ENCODE results near the gene SART3. TPM values are rescaled to one million over a fixed set of nuclear protein-coding genes. Genes with fewer than 3 reads are reported as not detected.

The SART3 gene
- total RNA-seq, 4 donors from 2014 or later = 37.0 to 68.7 (median 48.2) TPM

DNA sequence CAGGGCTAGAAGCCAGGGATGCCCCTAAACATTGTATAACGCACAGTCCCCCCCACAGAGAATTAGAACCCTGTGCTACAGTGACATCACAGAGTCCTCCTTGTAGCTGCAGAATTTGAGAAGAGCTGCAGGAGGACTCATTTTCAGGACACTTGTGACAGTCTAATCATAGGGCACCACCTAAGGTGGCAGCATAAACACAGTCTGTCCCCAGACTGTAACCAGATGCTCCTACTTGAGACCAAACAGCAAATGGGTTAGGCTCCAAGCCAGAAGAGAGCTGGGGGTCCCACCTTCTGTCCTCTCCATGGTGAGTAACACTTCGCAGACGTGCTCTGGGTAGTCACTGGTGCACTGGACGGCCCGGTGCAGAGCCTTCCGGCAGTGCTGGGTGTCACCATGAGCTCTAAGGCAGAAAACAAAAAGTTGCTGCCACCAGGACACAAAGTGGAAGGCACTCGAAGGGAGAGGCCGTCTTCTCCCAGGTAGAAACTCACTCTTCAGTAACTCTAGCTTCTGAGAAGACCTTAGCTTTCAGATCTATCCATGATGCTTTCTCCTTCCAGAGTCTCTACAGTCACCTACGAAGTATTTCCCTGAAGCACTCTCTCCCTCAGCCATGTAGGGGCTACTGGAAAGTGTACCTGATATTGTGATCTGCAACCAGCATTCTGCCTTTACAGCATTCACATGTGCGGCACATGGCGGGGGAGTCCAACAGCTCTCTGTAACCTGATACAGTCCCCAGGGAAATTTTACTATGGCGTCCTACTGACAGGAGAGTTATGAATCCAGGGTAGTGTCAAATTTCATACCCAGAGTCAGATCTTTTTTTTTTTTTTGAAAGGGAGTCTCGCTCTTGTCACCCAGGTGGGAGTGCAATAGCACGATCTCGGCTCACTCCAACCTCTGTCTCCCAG, 28.8 kb downstream of the SART3 start:
- Histone ChIP-seq H3K9me3 (no peaks in the 10 kb centered on the region), H3K27ac (no peak overlapping the region), H3K27me3 (no peaks in the 10 kb centered on the region), H3K4me3 (no peak overlapping the region), H3K36me3 (peaks cover 36 to 100% (median 65%) of the 10 kb centered on the region in 3 donors), H3K4me1 (no peaks in the 10 kb centered on the region)
- 94 to 96% methylated on average over 13 to 15 of the region's 15 CpGs for WGBS, 2 donors
- no peak for TF ChIP-seq POLR2A (IDR thresholded peaks at IDR 0.05)
- TF ChIP-seq, protein P1, sequence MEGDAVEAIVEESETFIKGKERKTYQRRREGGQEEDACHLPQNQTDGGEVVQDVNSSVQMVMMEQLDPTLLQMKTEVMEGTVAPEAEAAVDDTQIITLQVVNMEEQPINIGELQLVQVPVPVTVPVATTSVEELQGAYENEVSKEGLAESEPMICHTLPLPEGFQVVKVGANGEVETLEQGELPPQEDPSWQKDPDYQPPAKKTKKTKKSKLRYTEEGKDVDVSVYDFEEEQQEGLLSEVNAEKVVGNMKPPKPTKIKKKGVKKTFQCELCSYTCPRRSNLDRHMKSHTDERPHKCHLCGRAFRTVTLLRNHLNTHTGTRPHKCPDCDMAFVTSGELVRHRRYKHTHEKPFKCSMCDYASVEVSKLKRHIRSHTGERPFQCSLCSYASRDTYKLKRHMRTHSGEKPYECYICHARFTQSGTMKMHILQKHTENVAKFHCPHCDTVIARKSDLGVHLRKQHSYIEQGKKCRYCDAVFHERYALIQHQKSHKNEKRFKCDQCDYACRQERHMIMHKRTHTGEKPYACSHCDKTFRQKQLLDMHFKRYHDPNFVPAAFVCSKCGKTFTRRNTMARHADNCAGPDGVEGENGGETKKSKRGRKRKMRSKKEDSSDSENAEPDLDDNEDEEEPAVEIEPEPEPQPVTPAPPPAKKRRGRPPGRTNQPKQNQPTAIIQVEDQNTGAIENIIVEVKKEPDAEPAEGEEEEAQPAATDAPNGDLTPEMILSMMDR (IDR thresholded peaks at IDR 0.05) = no peak
- intact Hi-C loops (cut with DNase I) = no loop called here
- DNase-seq = no peak

DNA sequence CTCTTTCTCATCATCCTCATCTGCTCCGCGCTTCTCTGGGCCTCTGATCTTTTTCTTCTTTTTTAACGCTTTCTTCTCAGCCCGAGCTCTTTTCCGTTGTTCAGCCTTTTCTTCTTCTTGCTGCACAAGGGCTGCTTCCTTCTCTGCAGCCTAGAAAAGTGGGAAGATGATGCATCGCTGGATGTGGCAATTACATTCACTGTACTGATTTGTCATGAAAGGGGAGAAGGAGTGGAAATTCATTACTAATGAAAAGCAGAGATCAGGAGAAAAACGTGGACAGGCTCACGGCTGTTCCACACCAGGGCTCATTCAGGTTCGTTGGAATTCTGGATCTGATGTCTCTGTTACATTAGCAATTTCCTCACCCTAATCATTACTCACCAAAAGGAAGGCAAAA, 30.8 kb downstream of the SART3 start:
- Histone ChIP-seq H3K4me1 (no peaks in the 10 kb centered on the region), H3K27ac (no peak overlapping the region), H3K27me3 (no peaks in the 10 kb centered on the region), H3K9me3 (no peaks in the 10 kb centered on the region), H3K4me3 (no peak overlapping the region), H3K36me3 (peaks cover 37 to 100% (median 60%) of the 10 kb centered on the region in 3 donors)
- TF ChIP-seq, protein P1 (IDR thresholded peaks at IDR 0.05) = no peak
- no peak for TF ChIP-seq POLR2A (IDR thresholded peaks at IDR 0.05)
- 90 to 94% methylated on average over 9 of the region's 9 CpGs for WGBS, 2 donors
- intact Hi-C loops (cut with DNase I) = no loop called here
- DNase-seq = no peak

DNA sequence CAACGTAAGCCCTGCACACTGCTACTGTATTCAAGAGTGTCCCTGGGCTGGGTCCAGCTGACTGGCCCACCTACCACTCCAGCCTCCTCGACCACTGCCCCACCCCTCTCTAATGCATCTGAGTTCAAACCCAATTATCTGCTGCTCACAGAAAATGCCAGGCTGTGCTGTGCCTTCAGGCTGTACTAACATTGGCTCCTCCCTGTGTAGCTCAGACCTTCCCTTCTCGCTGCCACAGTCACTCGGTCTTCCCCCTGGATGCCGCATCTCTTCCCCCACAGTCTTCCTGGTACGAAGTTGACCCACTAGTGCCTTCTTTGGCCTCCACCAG, 33.8 kb downstream of the SART3 start:
- intact Hi-C loops (cut with DNase I) = no loop called here
- Histone ChIP-seq H3K27ac (no peak overlapping the region), H3K4me3 (no peak overlapping the region), H3K4me1 (no peaks in the 10 kb centered on the region), H3K27me3 (no peaks in the 10 kb centered on the region), H3K36me3 (peaks cover 45 to 100% (median 79%) of the 10 kb centered on the region in 3 donors), H3K9me3 (no peaks in the 10 kb centered on the region)
- DNase-seq = no peak
- WGBS, 2 donors = 85 to 92% methylated on average over 6 of the region's 6 CpGs
- no peak for TF ChIP-seq POLR2A (IDR thresholded peaks at IDR 0.05)
- TF ChIP-seq, protein P1 (IDR thresholded peaks at IDR 0.05) = no peak

DNA sequence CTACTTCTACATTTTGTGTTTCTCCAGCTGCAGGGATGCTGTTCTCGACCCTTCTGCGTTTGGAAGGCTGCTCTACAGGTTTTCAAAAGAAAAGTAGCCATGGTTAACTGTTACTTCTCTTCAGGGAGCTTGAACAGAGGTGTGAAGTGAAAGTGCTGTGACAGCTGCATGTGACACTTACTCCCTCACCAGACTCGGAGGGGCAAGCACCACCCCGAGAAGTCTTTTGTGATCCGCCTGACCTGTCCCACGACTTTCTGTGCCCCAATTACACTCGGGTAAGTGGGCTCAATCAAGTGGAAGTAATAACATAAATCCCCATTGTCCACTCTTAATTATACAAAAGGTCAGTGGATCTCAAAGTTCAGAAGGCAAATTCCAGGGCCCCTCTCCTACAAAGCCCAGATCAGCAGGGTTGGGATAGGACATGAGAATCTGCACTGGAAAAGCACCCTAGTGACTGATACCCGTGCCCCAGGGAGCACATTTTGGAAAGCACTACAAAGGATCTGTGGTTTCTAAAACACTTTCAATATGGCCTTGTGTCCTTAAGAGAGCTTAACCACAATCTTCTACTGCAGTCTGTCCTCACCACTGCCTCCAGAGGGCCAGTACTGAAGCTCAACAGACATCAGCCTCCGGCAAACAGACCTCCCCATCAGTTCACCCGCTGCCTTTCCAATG, 34.3 kb downstream of the SART3 start:
- no peak overlapping the region for H3K4me3 ChIP-seq
- H3K9me3 ChIP-seq = no peaks in the 10 kb centered on the region
- no peaks in the 10 kb centered on the region for H3K27me3 ChIP-seq
- DNase-seq = no peak
- WGBS, 2 donors = 71 to 81% methylated on average over 8 to 10 of the region's 10 CpGs
- no peaks in the 10 kb centered on the region for H3K4me1 ChIP-seq
- intact Hi-C loops (cut with DNase I) = no loop called here
- H3K36me3 ChIP-seq = peaks cover 45 to 100% (median 78%) of the 10 kb centered on the region in 3 donors
- no peak overlapping the region for H3K27ac ChIP-seq
- TF ChIP-seq POLR2A (IDR thresholded peaks at IDR 0.05) = no peak
- TF ChIP-seq, protein P1 (IDR thresholded peaks at IDR 0.05) = no peak

DNA sequence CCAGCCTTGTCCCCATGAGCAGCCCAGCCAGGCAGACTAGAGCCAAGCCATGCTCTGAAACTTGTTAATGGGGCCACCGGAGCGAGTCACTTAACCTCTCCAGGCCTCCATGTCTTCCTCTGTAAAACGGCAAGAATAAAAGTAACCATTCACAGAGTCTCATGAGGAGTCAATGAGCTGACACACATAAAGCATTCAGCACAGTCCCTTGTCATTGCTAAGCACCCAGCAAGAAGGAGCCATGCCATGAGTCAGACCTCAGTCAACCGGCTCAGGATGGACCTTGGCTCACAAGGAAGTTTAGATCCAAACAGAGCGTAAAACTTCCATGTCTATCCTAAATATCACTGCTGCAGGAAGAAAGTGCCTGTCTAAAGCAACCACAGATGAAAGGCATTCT, 35.3 kb downstream of the SART3 start:
- H3K9me3 ChIP-seq = no peaks in the 10 kb centered on the region
- no peaks in the 10 kb centered on the region for H3K4me1 ChIP-seq
- no peaks in the 10 kb centered on the region for H3K27me3 ChIP-seq
- intact Hi-C loops (cut with DNase I) = no loop called here
- H3K27ac ChIP-seq = no peak overlapping the region
- no peak overlapping the region for H3K4me3 ChIP-seq
- no peak for TF ChIP-seq POLR2A (IDR thresholded peaks at IDR 0.05)
- TF ChIP-seq, protein P1 (IDR thresholded peaks at IDR 0.05) = no peak
- 66 to 73% methylated on average over 4 to 5 of the region's 5 CpGs for WGBS, 2 donors
- no peak for DNase-seq
- H3K36me3 ChIP-seq = peaks cover 45 to 100% (median 83%) of the 10 kb centered on the region in 3 donors

All from esophagus squamous epithelium (tissue), 5 donors.